Upper lobe of left lung (tissue), 4 donors: Measurements from ENCODE around the gene DLL3.

Source experiments
- POLR2A ChIP-seq, 4 donors: fragments of 450-650 bp; IDR thresholded peaks; one replicate each; pipeline ENCODE4 v1.5.1; 2016 to 2017; ENCODE audit warnings: antibody characterized with exemption in 4 of 4, mild to moderate bottlenecking in 2 of 4
- TF ChIP-seq, protein P1 (sequence below), 6 experiments: fragments of 450-650 bp in 4 of 6; fragments of 200-600 bp in 2 of 6; sonication (generic) in 2 of 6; IDR thresholded peaks; one replicate each; pipeline ENCODE4 v1.5.1; 2016 to 2019; ENCODE audit warnings: antibody characterized with exemption in 6 of 6

DNA sequence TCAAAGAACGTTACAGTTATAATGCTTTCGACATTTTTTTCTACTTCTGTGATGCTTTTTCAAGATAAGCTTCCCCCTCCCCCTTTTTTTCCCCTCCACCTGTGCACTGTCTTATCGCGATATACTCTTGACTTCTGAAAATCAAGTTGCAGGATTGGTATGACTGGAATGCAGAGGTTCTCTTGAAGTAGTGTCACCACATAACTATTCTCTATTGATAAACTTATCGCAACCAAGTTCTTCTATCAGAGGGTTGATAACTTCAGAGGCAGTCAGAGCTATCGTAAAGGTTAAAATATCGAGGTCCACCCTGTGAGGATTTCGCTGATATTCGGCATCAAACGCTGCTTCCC is 40.4 kb downstream of the DLL3 start:
- TF ChIP-seq POLR2A (IDR thresholded peaks at IDR 0.05): no peak
- TF ChIP-seq, protein P1, sequence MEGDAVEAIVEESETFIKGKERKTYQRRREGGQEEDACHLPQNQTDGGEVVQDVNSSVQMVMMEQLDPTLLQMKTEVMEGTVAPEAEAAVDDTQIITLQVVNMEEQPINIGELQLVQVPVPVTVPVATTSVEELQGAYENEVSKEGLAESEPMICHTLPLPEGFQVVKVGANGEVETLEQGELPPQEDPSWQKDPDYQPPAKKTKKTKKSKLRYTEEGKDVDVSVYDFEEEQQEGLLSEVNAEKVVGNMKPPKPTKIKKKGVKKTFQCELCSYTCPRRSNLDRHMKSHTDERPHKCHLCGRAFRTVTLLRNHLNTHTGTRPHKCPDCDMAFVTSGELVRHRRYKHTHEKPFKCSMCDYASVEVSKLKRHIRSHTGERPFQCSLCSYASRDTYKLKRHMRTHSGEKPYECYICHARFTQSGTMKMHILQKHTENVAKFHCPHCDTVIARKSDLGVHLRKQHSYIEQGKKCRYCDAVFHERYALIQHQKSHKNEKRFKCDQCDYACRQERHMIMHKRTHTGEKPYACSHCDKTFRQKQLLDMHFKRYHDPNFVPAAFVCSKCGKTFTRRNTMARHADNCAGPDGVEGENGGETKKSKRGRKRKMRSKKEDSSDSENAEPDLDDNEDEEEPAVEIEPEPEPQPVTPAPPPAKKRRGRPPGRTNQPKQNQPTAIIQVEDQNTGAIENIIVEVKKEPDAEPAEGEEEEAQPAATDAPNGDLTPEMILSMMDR (IDR thresholded peaks at IDR 0.05): no peak
